Breast epithelium (tissue), 3 donors: Measurements from ENCODE around the gene FSTL1.

ENCODE experiments used
- POLR2A ChIP-seq: fragments of 450-650 bp; IDR thresholded peaks from one replicate; pipeline ENCODE4 v1.6.1; 2016; ENCODE audit warnings: antibody characterized with exemption, mild to moderate bottlenecking, moderate library complexity
- TF ChIP-seq, protein P1 (sequence below), 3 donors: fragments of 450-650 bp; IDR thresholded peaks; one replicate each; pipeline ENCODE4 v1.5.1; 2016 to 2017; ENCODE audit warnings: antibody characterized with exemption in 3 of 3, mild to moderate bottlenecking in 3 of 3, moderate library complexity in 3 of 3

DNA sequence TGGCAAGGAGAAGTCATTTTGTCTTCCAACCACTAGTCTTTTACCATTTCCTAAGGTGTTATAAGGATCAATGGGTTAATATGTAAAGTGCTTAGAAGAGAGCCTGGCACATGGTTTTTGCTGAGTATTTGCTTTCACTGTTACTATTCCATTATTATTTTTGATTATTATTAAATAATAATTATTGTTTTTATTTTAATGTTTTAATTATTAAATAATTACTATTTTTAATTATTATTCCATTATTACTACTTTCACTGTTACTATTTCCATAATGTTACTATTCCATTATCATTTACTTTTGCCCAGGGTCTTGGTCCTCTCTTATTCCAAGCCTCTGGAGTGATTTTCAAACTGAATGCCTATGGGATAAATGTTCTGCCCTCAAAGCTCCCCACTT, 48.5 kb downstream of the FSTL1 start:
- TF ChIP-seq, protein P1, sequence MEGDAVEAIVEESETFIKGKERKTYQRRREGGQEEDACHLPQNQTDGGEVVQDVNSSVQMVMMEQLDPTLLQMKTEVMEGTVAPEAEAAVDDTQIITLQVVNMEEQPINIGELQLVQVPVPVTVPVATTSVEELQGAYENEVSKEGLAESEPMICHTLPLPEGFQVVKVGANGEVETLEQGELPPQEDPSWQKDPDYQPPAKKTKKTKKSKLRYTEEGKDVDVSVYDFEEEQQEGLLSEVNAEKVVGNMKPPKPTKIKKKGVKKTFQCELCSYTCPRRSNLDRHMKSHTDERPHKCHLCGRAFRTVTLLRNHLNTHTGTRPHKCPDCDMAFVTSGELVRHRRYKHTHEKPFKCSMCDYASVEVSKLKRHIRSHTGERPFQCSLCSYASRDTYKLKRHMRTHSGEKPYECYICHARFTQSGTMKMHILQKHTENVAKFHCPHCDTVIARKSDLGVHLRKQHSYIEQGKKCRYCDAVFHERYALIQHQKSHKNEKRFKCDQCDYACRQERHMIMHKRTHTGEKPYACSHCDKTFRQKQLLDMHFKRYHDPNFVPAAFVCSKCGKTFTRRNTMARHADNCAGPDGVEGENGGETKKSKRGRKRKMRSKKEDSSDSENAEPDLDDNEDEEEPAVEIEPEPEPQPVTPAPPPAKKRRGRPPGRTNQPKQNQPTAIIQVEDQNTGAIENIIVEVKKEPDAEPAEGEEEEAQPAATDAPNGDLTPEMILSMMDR (IDR thresholded peaks at IDR 0.05): no peak
- no peak for TF ChIP-seq POLR2A
